ENCODE data around the gene PTPRG.

DNA sequence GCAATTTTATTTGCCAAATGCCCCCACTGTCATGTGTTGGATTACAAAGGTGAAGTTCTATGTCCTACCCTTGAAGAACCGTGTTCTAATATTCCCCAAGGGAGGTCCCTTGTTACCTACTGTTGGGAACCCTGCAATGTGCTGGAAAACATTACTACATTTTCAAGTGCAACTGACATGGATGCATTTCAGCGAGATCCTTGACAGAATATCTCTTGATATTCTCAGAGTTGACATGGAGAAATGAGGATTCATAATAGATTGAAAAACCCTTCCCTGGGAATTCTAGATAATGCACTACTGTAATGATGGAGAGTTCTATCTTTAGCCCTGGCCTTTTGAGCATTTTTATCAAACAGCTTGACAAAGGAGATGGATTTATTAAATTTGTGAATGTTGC, 414.6 kb downstream of the PTPRG start:
- TF ChIP-seq, protein P1, sequence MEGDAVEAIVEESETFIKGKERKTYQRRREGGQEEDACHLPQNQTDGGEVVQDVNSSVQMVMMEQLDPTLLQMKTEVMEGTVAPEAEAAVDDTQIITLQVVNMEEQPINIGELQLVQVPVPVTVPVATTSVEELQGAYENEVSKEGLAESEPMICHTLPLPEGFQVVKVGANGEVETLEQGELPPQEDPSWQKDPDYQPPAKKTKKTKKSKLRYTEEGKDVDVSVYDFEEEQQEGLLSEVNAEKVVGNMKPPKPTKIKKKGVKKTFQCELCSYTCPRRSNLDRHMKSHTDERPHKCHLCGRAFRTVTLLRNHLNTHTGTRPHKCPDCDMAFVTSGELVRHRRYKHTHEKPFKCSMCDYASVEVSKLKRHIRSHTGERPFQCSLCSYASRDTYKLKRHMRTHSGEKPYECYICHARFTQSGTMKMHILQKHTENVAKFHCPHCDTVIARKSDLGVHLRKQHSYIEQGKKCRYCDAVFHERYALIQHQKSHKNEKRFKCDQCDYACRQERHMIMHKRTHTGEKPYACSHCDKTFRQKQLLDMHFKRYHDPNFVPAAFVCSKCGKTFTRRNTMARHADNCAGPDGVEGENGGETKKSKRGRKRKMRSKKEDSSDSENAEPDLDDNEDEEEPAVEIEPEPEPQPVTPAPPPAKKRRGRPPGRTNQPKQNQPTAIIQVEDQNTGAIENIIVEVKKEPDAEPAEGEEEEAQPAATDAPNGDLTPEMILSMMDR (conservative IDR thresholded peaks at IDR 0.05; ENCODE audit: low read depth, low read length) = no peak
- TF ChIP-seq EZH2 (IDR thresholded peaks at IDR 0.05; ENCODE audit: borderline replicate concordance, low read depth, low read length, poor library complexity, severe bottlenecking) = no peak
